Parathyroid adenoma (tissue), 2 donors: ENCODE results near the gene GPC5.
A peak's percentile ranks its signal among the peaks of the same experiment; 100 is the strongest.

Experiments
- H2AFZ ChIP-seq: fragments of 300-600 bp; sonication (generic); one replicate; pipeline ENCODE4 v1.7.0; 2017; ENCODE audit warnings: antibody characterized with exemption, mild to moderate bottlenecking
- H3K27ac ChIP-seq: fragments of 300-600 bp; sonication (generic); one replicate; pipeline ENCODE4 v1.7.0; 2017
- H3K27me3 ChIP-seq: fragments of 300-600 bp; sonication (generic); one replicate; pipeline ENCODE4 v1.7.0; 2017; ENCODE audit warnings: low read length; ENCODE audit not compliant: control insufficient read depth, insufficient read depth
- H3K36me3 ChIP-seq: fragments of 300-600 bp; sonication (generic); one replicate; pipeline ENCODE4 v1.7.0; 2017; ENCODE audit warnings: low read length; ENCODE audit not compliant: control insufficient read depth, insufficient read depth
- H3K4me1 ChIP-seq: fragments of 300-600 bp; sonication (generic); one replicate; pipeline ENCODE4 v1.7.0; 2017; ENCODE audit warnings: control low read depth
- H3K4me2 ChIP-seq: fragments of 300-600 bp; sonication (generic); one replicate; pipeline ENCODE4 v1.7.0; 2017; ENCODE audit warnings: low read length
- H3K4me3 ChIP-seq: fragments of 300-600 bp; sonication (generic); one replicate; pipeline ENCODE4 v1.7.0; 2017; ENCODE audit warnings: low read depth, low read length
- H3K79me2 ChIP-seq: fragments of 300-600 bp; sonication (generic); one replicate; pipeline ENCODE4 v1.7.0; 2017; ENCODE audit warnings: control low read depth
- H3K9ac ChIP-seq: fragments of 300-600 bp; sonication (generic); one replicate; pipeline ENCODE4 v1.7.0; 2017; ENCODE audit warnings: mild to moderate bottlenecking
- H3K9me3 ChIP-seq: fragments of 300-600 bp; sonication (generic); one replicate; pipeline ENCODE4 v1.7.0; 2017; ENCODE audit warnings: low read length; ENCODE audit not compliant: control insufficient read depth
- TF ChIP-seq, protein P1 (sequence below): fragments of 300-600 bp; sonication (generic); IDR thresholded peaks from one replicate; pipeline ENCODE4 v1.7.0; 2017; ENCODE audit warnings: antibody characterized with exemption, mild to moderate bottlenecking
- donor health status: primary hyperparathyroidism.

The GPC5 gene

DNA sequence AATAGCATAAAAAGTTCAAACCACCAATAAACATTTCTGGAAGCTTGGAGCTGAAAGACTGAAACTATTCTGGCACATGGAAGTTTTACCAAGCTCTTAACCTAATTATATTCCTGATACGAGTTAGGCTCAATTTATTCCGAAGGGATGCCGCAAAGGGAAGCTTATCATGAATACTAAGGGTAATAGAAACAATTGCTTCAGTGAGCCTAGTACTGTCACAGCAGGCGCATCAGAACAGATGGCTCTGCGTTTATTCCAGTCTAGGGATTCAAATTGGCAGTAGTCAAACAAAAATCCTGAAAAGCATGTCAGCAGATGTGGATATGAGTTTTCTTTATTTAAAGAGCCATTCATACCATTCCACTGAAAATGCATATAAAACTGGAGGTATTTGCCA, 779.5 kb downstream of the GPC5 start:
- Histone ChIP-seq H3K9me3 (no peaks in the 10 kb centered on the region), H3K4me1 (no peaks in the 10 kb centered on the region), H3K4me3 (no peak overlapping the region), H3K4me2 (no peak overlapping the region), H3K27me3 (no peaks in the 10 kb centered on the region), H3K79me2 (no peaks in the 10 kb centered on the region), H2AFZ (no peak overlapping the region), H3K9ac (no peak overlapping the region), H3K36me3 (no peaks in the 10 kb centered on the region), H3K27ac (no peak overlapping the region)
- TF ChIP-seq, protein P1, sequence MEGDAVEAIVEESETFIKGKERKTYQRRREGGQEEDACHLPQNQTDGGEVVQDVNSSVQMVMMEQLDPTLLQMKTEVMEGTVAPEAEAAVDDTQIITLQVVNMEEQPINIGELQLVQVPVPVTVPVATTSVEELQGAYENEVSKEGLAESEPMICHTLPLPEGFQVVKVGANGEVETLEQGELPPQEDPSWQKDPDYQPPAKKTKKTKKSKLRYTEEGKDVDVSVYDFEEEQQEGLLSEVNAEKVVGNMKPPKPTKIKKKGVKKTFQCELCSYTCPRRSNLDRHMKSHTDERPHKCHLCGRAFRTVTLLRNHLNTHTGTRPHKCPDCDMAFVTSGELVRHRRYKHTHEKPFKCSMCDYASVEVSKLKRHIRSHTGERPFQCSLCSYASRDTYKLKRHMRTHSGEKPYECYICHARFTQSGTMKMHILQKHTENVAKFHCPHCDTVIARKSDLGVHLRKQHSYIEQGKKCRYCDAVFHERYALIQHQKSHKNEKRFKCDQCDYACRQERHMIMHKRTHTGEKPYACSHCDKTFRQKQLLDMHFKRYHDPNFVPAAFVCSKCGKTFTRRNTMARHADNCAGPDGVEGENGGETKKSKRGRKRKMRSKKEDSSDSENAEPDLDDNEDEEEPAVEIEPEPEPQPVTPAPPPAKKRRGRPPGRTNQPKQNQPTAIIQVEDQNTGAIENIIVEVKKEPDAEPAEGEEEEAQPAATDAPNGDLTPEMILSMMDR = no peak

DNA sequence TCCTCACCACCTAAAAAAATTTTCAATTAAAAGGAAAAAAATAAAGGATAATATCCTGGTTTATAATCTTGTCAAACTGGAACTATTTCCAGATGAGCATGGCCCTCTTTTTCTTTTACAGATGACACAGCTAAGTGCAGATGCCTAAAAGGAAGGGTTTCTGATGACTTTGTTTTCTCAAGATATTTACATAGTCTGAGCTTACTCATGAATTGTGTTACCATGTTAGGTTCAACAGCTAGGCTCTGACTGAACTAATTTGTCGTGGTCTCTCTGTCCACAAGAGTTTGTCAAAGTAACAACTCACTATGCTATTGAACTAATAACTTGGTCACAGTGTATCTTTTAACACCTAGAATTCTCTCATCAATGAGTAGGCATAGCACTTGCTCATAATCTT, 780.8 kb downstream of the GPC5 start:
- TF ChIP-seq, protein P1 = no peak
- no peak overlapping the region for H3K27ac ChIP-seq
- no peak overlapping the region for H3K4me2 ChIP-seq
- no peaks in the 10 kb centered on the region for H3K27me3 ChIP-seq
- H3K9ac ChIP-seq = no peak overlapping the region
- H3K9me3 ChIP-seq = no peaks in the 10 kb centered on the region
- no peak overlapping the region for H2AFZ ChIP-seq
- H3K79me2 ChIP-seq = no peaks in the 10 kb centered on the region
- no peaks in the 10 kb centered on the region for H3K4me1 ChIP-seq
- no peaks in the 10 kb centered on the region for H3K36me3 ChIP-seq
- no peak overlapping the region for H3K4me3 ChIP-seq

DNA sequence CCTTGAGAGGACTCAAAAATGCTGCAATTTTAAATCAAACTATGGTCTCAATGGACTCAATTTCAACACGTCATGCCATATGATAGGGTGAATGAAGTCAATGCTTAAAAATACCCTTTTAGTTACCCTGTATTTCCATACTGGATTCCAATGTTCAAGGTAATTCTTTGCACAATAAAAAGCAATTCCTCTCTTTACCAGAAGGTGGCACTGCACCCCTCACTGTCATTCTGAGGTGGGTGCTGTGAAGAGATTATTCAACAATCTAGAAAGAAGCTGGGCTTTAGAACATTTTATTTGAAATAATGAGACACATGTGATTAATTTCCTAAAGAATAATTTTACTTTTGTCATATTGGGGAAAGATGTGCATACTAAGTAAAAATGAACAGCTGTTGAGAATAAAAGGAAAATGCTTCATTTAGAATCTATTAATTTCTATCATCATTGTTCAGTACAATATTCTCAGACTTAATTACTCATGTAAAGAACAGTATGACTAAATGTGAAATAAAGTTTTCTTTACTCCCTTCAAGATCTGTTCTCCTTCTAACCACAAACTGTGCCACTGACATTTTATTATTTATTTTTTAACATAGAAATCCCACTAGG, 789.1 kb downstream of the GPC5 start:
- Histone ChIP-seq H2AFZ (no peak overlapping the region), H3K9me3 (no peaks in the 10 kb centered on the region), H3K27ac (no peak overlapping the region), H3K79me2 (no peaks in the 10 kb centered on the region), H3K4me3 (no peak overlapping the region), H3K36me3 (no peaks in the 10 kb centered on the region), H3K9ac (no peak overlapping the region), H3K27me3 (no peaks in the 10 kb centered on the region), H3K4me1 (no peaks in the 10 kb centered on the region), H3K4me2 (no peak overlapping the region)
- TF ChIP-seq, protein P1 = peak; percentile 67

DNA sequence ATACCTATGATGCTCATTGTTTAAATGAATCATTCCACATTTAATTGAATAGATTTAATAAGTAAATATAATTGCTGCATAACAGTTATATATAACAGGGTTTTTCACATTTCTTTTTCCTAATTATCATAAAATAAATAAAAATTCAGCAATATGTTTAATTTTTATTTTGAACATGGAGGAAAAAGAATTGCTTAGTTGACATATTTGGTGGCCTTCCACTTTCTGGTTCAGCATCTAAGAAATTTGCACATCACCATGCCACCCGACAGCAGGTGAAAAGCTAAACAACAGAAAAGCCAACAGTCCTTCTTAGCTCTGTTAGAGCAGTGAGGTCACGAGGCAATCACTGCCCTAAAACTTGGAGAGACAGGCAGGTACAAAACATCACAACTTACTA, 790.2 kb downstream of the GPC5 start:
- TF ChIP-seq, protein P1 = no peak

DNA sequence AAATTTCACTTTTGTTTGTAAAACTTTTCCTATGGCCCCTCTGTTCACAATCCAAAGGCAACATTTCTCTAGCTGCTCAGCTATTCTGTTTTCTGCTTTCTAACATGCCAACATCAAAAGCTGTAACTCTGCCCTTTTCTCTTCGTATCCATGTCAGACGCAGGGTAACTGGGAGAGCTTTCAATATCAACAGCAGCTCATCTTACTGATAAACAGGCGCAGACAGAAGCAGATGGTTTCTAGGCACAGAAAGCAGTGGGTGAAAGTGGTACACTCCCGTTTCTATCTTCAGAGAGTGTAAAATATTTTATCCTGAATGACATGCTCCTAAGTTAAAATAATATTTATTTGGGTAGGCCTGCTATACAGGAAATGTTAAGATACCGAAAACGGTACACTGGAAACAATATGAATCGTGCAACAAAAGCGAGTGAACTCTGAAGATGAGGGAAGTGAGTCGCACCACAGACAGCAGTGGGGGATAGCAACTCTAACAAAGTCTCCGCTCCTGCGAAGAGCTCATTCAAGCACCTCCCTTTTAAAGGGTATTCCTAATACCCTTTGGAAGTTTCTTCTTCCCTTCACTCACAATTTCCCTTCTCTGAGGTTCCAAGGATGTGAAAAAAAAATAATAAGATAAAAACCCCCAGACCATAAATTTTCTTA, 798.3 kb downstream of the GPC5 start:
- TF ChIP-seq, protein P1 = no peak
- no peak overlapping the region for H3K4me3 ChIP-seq
- H3K4me2 ChIP-seq = no peak overlapping the region
- no peaks in the 10 kb centered on the region for H3K9me3 ChIP-seq
- no peak overlapping the region for H3K9ac ChIP-seq
- no peaks in the 10 kb centered on the region for H3K79me2 ChIP-seq
- no peaks in the 10 kb centered on the region for H3K27me3 ChIP-seq
- H3K36me3 ChIP-seq = no peaks in the 10 kb centered on the region
- H2AFZ ChIP-seq = no peak overlapping the region
- no peak overlapping the region for H3K27ac ChIP-seq
- H3K4me1 ChIP-seq = no peaks in the 10 kb centered on the region

More for the DNA sequence above, 790.2 kb downstream of the GPC5 start:
- H3K4me2 ChIP-seq = no peak overlapping the region
- H3K4me3 ChIP-seq = no peak overlapping the region
- no peak overlapping the region for H3K27ac ChIP-seq
- no peaks in the 10 kb centered on the region for H3K79me2 ChIP-seq
- H3K9ac ChIP-seq = no peak overlapping the region
- H3K27me3 ChIP-seq = no peaks in the 10 kb centered on the region
- H3K36me3 ChIP-seq = no peaks in the 10 kb centered on the region
- no peaks in the 10 kb centered on the region for H3K4me1 ChIP-seq
- no peak overlapping the region for H2AFZ ChIP-seq
- H3K9me3 ChIP-seq = no peaks in the 10 kb centered on the region
